Kidney (tissue), 14 donors: ENCODE measurements around the gene THSD4. TPM values are rescaled to one million over a fixed set of nuclear protein-coding genes. Genes with fewer than 3 reads are reported as not detected.

Source experiments
- DNase-seq, 5 donors: peaks; one replicate each; pipeline ENCODE4 v3.0.0-alpha.2; 2013 to 2020
- FAIRE-seq: peaks from 2 replicates; lab custom pipeline; 2012; peaks lifted over from hg19 to GRCh38; lab: Jason Lieb, UNC
- H3K27ac ChIP-seq, 2 donors: one replicate each; pipeline ENCODE4 v1.7.0; 2013; ENCODE audit warnings: low read depth in 2 of 2, low read length in 2 of 2, inconsistent platforms in 1 of 2
- H3K27me3 ChIP-seq: one replicate; pipeline ENCODE4 v1.7.1; 2013; ENCODE audit warnings: low read length, inconsistent platforms; ENCODE audit not compliant: control insufficient read depth, insufficient read depth
- H3K36me3 ChIP-seq, 3 donors: one replicate each; pipeline versions ENCODE4 v1.7.0 to v1.7.1; 2013; ENCODE audit warnings: low read length in 3 of 3, control low read depth in 1 of 3, inconsistent platforms in 1 of 3; ENCODE audit not compliant: insufficient read depth in 3 of 3, control insufficient read depth in 2 of 3
- H3K4me1 ChIP-seq, 3 donors: one replicate each; pipeline versions ENCODE4 v1.7.0 to v1.7.1; 2013; ENCODE audit warnings: low read length in 3 of 3, inconsistent platforms in 1 of 3, low read depth in 1 of 3; ENCODE audit not compliant: control insufficient read depth in 2 of 3, insufficient read depth in 2 of 3
- H3K4me3 ChIP-seq, 3 donors: one replicate each; pipeline versions ENCODE4 v1.7.0 to v1.8.1; 2013; ENCODE audit warnings: low read length in 3 of 3, control low read depth in 1 of 3, inconsistent platforms in 1 of 3
- H3K9ac ChIP-seq, 3 donors: one replicate each; pipeline versions ENCODE4 v1.7.0 to v1.7.1; 2013; ENCODE audit warnings: low read length in 3 of 3, control low read depth in 1 of 3, inconsistent platforms in 1 of 3
- H3K9me3 ChIP-seq, 3 donors: one replicate each; pipeline versions ENCODE4 v1.7.0 to v1.7.1; 2013; ENCODE audit warnings: low read length in 3 of 3, control low read depth in 1 of 3, inconsistent platforms in 1 of 3; ENCODE audit not compliant: control insufficient read depth in 2 of 3, insufficient read depth in 1 of 3
- CTCF ChIP-seq: IDR thresholded peaks from 3 replicates; pipeline ENCODE4 v1.5.1; 2012; ENCODE audit warnings: mild to moderate bottlenecking, moderate library complexity, borderline replicate concordance; ENCODE audit not compliant: insufficient read depth; ENCODE audit errors: extremely low read depth
- intact Hi-C: fragments of 100-400 bp; cut with DNase I; formaldehyde crosslinking; loops from one replicate; pipeline ENCODE4 v1.11.1; 2022
- polyA plus RNA-seq: library from polyadenylated mRNA; stranded (reverse); fragments of 350-450 nt; fragmentation: Illumina TruSeq; extraction: RNeasy Lipid Tissue Mini Kit (QIAGEN cat#74804); gene quantifications from one replicate; pipeline ENCODE4 v1.2.3, GENCODE V29; 2014; ENCODE audit warnings: low read depth, low replicate concordance; ENCODE audit not compliant: insufficient read depth
- total RNA-seq: library from RNA; stranded (reverse); fragmentation: NEBNext Ultra II Directional; extraction: Animal tissue kit (Norgen Biotek cat#: 25700); gene quantifications from one replicate; pipeline ENCODE4 v1.2.1, GENCODE V29; 2021
- donor health status: control.
- donor health status: control.
- donor health status: control.
- donor health status: control.
- donor health status: control.
- donor health status: DM: yes; HTN: yes; CAD: no.
- donor health status: Normal renal cell carcinoma (clear cell type).

The THSD4 gene
- total and polyA plus RNA-seq, 2 donors from 2014 or later, result 9.4 to 36.3 TPM

GRCh38 chr15:71359246-71359645 is 244.0 kb downstream of the THSD4 start:
- no peaks in the 10 kb centered on the region for H3K9me3 ChIP-seq
- DNase-seq, result no peak
- TF ChIP-seq CTCF, result no peak
- no peaks in the 10 kb centered on the region for H3K27me3 ChIP-seq
- no peak overlapping the region for H3K9ac ChIP-seq
- intact Hi-C loops, result no loop called here
- H3K4me1 ChIP-seq, result peaks cover 0 to 5% (median 0%) of the 10 kb centered on the region in 3 donors
- H3K36me3 ChIP-seq, result no peaks in the 10 kb centered on the region
- H3K4me3 ChIP-seq, result no peak overlapping the region
- FAIRE-seq, result no peak
- no peak overlapping the region for H3K27ac ChIP-seq

DNA sequence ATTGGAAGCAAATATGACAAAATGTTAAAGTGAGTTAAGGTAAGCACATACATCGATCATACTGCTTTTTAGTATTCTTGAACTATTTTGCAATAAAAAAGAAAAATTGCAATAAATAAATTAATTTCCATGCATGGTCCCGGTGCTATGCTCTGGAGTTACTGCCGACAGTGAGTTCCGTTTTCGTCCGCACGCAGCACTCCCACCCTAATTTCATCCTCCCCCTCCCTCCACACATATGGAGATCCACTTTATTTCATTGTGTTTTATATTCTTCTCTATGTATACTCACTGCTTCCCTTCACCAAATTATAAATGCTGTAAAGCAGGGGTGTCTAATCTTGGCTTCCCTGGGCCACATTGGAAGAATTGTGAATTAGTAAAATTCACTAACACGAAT is 247.3 kb downstream of the THSD4 start:
- H3K27me3 ChIP-seq, result no peaks in the 10 kb centered on the region
- H3K36me3 ChIP-seq, result no peaks in the 10 kb centered on the region
- DNase-seq, result no peak
- no peaks in the 10 kb centered on the region for H3K9me3 ChIP-seq
- no peak overlapping the region for H3K4me3 ChIP-seq
- H3K4me1 ChIP-seq, result peaks cover 0 to 2% (median 0%) of the 10 kb centered on the region in 3 donors
- intact Hi-C loops, result no loop called here
- no peak overlapping the region for H3K9ac ChIP-seq
- H3K27ac ChIP-seq, result no peak overlapping the region
- no peak for TF ChIP-seq CTCF
- FAIRE-seq, result no peak

DNA sequence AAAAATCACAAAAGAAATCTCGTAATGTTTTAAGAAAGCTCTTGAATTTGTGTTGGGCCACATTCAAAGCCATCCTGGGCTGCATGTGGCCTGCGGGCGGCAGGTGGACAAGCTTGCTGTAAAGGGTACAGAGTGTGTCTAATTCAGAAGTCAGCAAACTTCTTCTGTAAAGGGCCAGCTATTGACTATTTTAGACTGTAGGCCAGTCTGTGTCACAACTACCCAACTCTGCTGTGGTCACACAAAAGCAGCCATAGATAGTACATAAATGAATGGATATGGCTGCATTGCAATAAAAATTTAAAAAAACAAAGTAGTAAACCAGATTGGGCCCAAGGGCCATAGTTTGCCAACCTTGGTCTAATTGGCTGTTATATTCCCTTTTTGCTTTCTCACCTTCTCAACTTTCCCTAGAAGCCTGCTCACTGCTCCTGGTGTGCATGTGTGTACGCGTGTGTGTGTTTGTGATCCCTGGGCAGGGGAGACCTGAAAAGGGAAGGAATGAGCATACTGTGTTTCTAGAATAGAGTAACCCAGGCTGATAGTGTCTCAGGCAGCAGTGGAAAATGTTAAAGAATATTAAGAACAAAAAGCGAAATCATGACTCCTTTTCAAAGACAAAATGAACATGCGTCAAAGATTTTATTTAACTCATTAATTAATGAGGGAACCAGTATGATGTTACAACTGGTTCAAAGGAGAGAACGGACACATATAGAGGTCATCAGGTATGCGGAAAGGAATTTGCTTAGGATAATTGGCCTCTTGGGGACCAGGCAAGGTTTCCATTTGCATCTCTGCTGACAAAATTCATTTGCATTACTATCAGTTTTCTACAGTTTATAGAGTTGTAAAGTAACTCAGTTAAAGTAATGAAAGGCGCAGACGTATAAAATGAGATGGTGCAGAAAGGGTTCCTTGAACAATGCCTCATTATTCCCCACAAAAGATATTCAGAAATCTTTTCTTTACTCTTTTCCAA is 248.0 kb downstream of the THSD4 start:
- Histone ChIP-seq H3K27ac (no peak overlapping the region), H3K9ac (no peak overlapping the region), H3K4me3 (no peak overlapping the region), H3K27me3 (no peaks in the 10 kb centered on the region), H3K4me1 (peaks cover 0 to 2% (median 0%) of the 10 kb centered on the region in 3 donors), H3K9me3 (no peaks in the 10 kb centered on the region), H3K36me3 (no peaks in the 10 kb centered on the region)
- no peak for DNase-seq
- intact Hi-C loops, result no loop called here
- TF ChIP-seq CTCF, result no peak
- FAIRE-seq, result no peak
